ENCODE results near the gene CSMD2.

The CSMD2 gene

GRCh38 chr1:33706634-33707255 lies 458.3 kb downstream of the CSMD2 start:
- no peak for DNase-seq

GRCh38 chr1:33703464-33703863 lies 461.6 kb downstream of the CSMD2 start:
- no peak for DNase-seq

GRCh38 chr1:33698361-33699035 lies 466.5 kb downstream of the CSMD2 start:
- DNase-seq = no peak

- DNase-seq = no peak
Observed at GRCh38 chr1:33697816-33698215, 467.2 kb downstream of the CSMD2 start.

- no peak for DNase-seq
Observed at GRCh38 chr1:33696962-33697361, 468.1 kb downstream of the CSMD2 start.

GRCh38 chr1:33696311-33696710 lies 468.7 kb downstream of the CSMD2 start:
- no peak for DNase-seq

- DNase-seq = no peak
Observed at GRCh38 chr1:33692206-33693188, 472.5 kb downstream of the CSMD2 start.

- no peak for DNase-seq
Observed at GRCh38 chr1:33687000-33687399, 478.0 kb downstream of the CSMD2 start.

- no peak for DNase-seq
Observed at GRCh38 chr1:33686551-33686950, 478.5 kb downstream of the CSMD2 start.

- no peak for DNase-seq
Observed at GRCh38 chr1:33685256-33685655, 479.8 kb downstream of the CSMD2 start.

GRCh38 chr1:33684396-33685179 lies 480.4 kb downstream of the CSMD2 start:
- DNase-seq = no peak

- DNase-seq = no peak
Observed at GRCh38 chr1:33683913-33684312, 481.1 kb downstream of the CSMD2 start.

- DNase-seq = no peak
Observed at GRCh38 chr1:33682371-33682770, 482.7 kb downstream of the CSMD2 start.

GRCh38 chr1:33680281-33680840 lies 484.7 kb downstream of the CSMD2 start:
- DNase-seq = no peak

GRCh38 chr1:33670567-33670966 lies 494.5 kb downstream of the CSMD2 start:
- no peak for DNase-seq

- no peak for DNase-seq
Observed at GRCh38 chr1:33668695-33669094, 496.3 kb downstream of the CSMD2 start.

- DNase-seq = no peak
Observed at GRCh38 chr1:33667386-33668282, 497.4 kb downstream of the CSMD2 start.

GRCh38 chr1:33666616-33667015 lies 498.4 kb downstream of the CSMD2 start:
- DNase-seq = no peak

GRCh38 chr1:33661811-33662454 lies 503.1 kb downstream of the CSMD2 start:
- DNase-seq = no peak

GRCh38 chr1:33660956-33661355 lies 504.1 kb downstream of the CSMD2 start:
- DNase-seq = no peak

GRCh38 chr1:33660244-33660643 lies 504.8 kb downstream of the CSMD2 start:
- no peak for DNase-seq

All from activated T-cell treated with anti-CD3 and anti-CD28 coated beads, Interleukin-2, amount 50 U/mL, for 1 hour (primary cell).